SU-DHL-6 (cell line): ENCODE measurements around the gene CYBA.

Experiments used
- EZH2phosphoT487 ChIP-seq: fragments of 200-600 bp; sonication (generic), shearing (Covaris generic); conservative IDR thresholded peaks from 2 replicates; pipeline ENCODE4 v1.6.1; 2018; ENCODE audit warnings: mild to moderate bottlenecking, antibody characterized with exemption, low read length, moderate library complexity, mixed read lengths
- TF ChIP-seq, protein P1 (sequence below): fragments of 200-600 bp; sonication (generic); IDR thresholded peaks from one replicate; pipeline ENCODE4 v1.5.1; 2017; ENCODE audit warnings: antibody characterized with exemption, mild to moderate bottlenecking, low read length, moderate library complexity; ENCODE audit not compliant: insufficient read depth, poor library complexity, severe bottlenecking

DNA sequence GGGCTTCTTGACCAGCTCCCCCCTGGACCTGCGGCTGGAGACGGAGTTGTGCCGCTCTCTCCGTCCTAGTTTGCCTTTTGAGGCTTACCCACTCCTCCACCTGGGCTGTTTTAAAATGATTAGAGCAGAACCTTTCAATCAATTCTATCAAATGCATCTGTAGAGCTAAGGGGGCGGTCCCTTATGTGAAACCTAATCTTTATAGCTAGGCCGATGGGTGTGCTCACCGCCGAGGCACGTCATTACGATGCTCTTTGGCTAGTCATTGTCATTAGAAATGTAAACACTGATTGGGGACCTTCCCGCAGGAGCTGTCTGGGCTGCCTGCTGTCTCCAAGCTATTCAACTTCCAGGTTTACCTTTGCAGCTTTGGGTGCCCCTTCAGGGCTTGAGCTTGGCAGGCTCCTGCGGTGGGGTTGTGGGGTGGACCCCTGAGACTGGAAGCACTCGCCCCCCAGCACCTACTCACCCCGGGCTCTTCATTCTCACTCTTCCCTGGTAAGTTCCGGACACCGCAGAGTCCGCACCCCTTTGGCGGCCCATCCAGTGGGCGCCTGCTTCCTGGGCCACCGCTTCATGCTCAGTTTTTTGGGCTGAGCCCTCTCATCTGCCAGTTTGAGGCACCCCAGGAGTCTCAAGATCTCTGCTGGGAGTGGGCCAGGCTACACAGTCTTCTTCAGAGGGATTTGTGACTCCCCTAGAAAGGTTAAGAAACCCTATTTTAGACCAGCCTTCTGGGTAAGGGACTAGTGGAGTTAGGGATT, 33.4 kb downstream of the CYBA start:
- TF ChIP-seq, protein P1, sequence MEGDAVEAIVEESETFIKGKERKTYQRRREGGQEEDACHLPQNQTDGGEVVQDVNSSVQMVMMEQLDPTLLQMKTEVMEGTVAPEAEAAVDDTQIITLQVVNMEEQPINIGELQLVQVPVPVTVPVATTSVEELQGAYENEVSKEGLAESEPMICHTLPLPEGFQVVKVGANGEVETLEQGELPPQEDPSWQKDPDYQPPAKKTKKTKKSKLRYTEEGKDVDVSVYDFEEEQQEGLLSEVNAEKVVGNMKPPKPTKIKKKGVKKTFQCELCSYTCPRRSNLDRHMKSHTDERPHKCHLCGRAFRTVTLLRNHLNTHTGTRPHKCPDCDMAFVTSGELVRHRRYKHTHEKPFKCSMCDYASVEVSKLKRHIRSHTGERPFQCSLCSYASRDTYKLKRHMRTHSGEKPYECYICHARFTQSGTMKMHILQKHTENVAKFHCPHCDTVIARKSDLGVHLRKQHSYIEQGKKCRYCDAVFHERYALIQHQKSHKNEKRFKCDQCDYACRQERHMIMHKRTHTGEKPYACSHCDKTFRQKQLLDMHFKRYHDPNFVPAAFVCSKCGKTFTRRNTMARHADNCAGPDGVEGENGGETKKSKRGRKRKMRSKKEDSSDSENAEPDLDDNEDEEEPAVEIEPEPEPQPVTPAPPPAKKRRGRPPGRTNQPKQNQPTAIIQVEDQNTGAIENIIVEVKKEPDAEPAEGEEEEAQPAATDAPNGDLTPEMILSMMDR = no peak
- TF ChIP-seq EZH2phosphoT487 = no peak
